ENCODE results near the gene CASP1.

DNA sequence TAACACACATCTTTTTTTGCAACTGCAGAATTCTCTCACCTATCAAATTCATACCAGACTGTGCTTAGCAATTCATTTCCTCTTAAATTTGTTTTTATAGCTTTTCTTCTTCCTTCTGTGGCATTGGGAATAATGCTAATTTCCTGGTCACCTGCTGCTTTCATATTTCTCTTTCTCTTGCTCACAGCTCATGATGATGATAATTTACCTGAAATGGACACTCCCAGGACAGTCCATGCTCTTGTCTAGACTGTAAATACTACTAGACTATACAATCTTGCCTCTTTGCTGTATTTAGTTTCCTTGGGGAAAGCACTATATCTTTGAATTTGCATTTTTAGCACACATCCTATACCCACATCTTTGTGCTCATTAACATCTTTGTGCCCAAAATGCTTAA lies 27.5 kb downstream of the CASP1 start:
- TF ChIP-seq, protein P1, sequence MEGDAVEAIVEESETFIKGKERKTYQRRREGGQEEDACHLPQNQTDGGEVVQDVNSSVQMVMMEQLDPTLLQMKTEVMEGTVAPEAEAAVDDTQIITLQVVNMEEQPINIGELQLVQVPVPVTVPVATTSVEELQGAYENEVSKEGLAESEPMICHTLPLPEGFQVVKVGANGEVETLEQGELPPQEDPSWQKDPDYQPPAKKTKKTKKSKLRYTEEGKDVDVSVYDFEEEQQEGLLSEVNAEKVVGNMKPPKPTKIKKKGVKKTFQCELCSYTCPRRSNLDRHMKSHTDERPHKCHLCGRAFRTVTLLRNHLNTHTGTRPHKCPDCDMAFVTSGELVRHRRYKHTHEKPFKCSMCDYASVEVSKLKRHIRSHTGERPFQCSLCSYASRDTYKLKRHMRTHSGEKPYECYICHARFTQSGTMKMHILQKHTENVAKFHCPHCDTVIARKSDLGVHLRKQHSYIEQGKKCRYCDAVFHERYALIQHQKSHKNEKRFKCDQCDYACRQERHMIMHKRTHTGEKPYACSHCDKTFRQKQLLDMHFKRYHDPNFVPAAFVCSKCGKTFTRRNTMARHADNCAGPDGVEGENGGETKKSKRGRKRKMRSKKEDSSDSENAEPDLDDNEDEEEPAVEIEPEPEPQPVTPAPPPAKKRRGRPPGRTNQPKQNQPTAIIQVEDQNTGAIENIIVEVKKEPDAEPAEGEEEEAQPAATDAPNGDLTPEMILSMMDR (optimal IDR thresholded peaks at IDR 0.05 in 1 of 3, IDR thresholded peaks at IDR 0.05 in 1 of 3, conservative IDR thresholded peaks at IDR 0.05 in 1 of 3; ENCODE audit: extremely low read depth in 1 of 3, insufficient read depth in 2 of 3, low read length in 3 of 3): no peak
- TF ChIP-seq EZH2 (IDR thresholded peaks at IDR 0.05; ENCODE audit: low read length): no peak

Measured in keratinocyte (primary cell).